BLaER1 treated with 17β-estradiol and CSF1 and Interleukin-3, amounts not matched to agents 10 nM and 100 nM (cell line): ENCODE results near the gene ADGRF1.
"Not testable (repeated sequence)": the region's sequence is repeated elsewhere in the genome, so short reads cannot be mapped to it uniquely, and the experiment has no call there.

Source experiments
- H3K27ac ChIP-seq, 11 experiments: shearing (Covaris generic); formaldehyde crosslinking; 2 replicates each; pipeline ENCODE4 v1.8.1; 2022
- H3K27me3 ChIP-seq, 11 experiments: shearing (Covaris generic); formaldehyde crosslinking; 2 replicates each; pipeline ENCODE4 v1.8.1; 2022
- H3K36me3 ChIP-seq, 11 experiments: shearing (Covaris generic); formaldehyde crosslinking; 2 replicates each; pipeline ENCODE4 v1.8.1; 2022
- H3K4me1 ChIP-seq, 10 experiments: shearing (Covaris generic); formaldehyde crosslinking; 2 replicates each; pipeline ENCODE4 v1.8.1; 2022
- H3K4me2 ChIP-seq, 11 experiments: shearing (Covaris generic); formaldehyde crosslinking; 2 replicates each; pipeline ENCODE4 v1.8.1; 2022
- H3K4me3 ChIP-seq, 10 experiments: shearing (Covaris generic); formaldehyde crosslinking; 2 replicates each; pipeline ENCODE4 v1.8.1; 2022
- H3K9ac ChIP-seq, 11 experiments: shearing (Covaris generic); formaldehyde crosslinking; 2 replicates each; pipeline ENCODE4 v1.8.1; 2022
- H3K9me3 ChIP-seq, 11 experiments: shearing (Covaris generic); formaldehyde crosslinking; replicated peaks in 1 of 11; 2 replicates each; pipeline ENCODE4 v1.8.1; 2022
- H4K20me1 ChIP-seq, 11 experiments: shearing (Covaris generic); formaldehyde crosslinking; 2 replicates each; pipeline ENCODE4 v1.8.1; 2022
- Cebpa-rat ChIP-seq, 11 experiments: shearing (Covaris generic); IDR thresholded peaks; 2 replicates each; pipeline ENCODE4 v1.8.1; 2022

Gene ADGRF1

DNA sequence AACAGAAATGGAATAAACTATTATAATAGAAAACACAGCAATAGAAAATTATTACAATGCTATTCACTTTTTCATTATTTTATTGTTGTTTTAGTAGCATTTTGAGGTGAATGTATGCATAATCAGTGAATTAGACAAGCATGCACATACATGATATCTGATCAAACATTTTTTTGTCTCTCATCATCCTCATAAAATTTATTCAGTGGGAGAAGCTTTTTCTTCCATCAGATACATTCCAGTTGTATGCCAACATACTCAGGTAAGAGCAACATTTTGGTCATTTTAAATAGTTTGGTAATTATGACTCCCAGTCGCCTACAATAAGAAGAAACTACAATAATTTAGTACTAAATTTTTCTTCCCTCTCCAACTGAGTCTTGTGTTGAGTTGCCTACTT lies 44.5 kb downstream of the ADGRF1 start:
- no peak for TF ChIP-seq Cebpa-rat (IDR thresholded peaks at IDR 0.05)
- H3K4me1 ChIP-seq, result no peaks in the 10 kb centered on the region
- H3K4me3 ChIP-seq, result no peak overlapping the region
- no peak overlapping the region for H3K9ac ChIP-seq
- H3K36me3 ChIP-seq, result no peaks in the 10 kb centered on the region
- no peaks in the 10 kb centered on the region for H3K27me3 ChIP-seq
- H4K20me1 ChIP-seq, result no peaks in the 10 kb centered on the region
- H3K27ac ChIP-seq, result no peak overlapping the region
- no peaks in the 10 kb centered on the region for H3K9me3 ChIP-seq
- H3K4me2 ChIP-seq, result no peak overlapping the region

DNA sequence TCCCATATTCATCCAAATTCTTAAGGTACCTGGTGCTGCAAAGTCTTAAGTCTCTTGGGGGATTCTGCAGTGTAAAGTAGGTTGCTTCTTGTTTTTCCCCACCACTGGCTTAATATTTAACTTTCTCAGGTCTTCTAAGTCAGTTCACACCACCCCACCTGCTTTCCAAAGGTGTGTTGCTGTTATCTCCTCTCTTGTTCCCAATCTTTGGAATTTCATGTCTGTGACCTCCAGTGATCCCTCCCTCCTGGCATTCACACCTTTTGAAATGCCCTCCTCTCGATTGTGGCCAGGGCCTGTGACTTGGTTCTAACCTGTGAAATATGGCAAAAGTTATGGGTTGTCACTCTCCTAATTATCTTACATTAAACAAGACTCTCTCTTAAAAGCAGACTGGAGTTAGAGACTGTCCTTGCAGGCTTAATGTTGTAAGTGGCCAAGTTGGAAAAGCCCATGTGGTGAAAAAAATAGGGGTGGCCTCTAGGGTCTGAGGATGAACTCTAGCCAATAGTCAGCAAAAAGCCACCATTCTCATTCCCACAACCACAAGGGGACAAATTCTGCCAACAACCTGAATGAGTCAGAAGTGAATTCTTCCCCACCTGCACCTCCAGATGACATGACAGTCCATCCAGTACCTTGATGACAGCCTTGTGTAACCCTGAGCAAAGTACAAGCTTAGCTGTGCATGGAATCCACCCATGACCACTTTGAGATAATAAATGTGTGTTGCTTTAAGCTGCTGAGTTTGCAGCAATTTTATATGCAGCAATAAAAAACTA lies 45.1 kb downstream of the ADGRF1 start:
- Histone ChIP-seq H3K4me2 (no peak overlapping the region), H3K27me3 (no peaks in the 10 kb centered on the region), H3K36me3 (no peaks in the 10 kb centered on the region), H3K4me1 (no peaks in the 10 kb centered on the region), H3K4me3 (no peak overlapping the region), H3K9ac (no peak overlapping the region), H3K9me3 (no peaks in the 10 kb centered on the region), H4K20me1 (no peaks in the 10 kb centered on the region), H3K27ac (no peak overlapping the region)
- TF ChIP-seq Cebpa-rat (IDR thresholded peaks at IDR 0.05), result no peak

DNA sequence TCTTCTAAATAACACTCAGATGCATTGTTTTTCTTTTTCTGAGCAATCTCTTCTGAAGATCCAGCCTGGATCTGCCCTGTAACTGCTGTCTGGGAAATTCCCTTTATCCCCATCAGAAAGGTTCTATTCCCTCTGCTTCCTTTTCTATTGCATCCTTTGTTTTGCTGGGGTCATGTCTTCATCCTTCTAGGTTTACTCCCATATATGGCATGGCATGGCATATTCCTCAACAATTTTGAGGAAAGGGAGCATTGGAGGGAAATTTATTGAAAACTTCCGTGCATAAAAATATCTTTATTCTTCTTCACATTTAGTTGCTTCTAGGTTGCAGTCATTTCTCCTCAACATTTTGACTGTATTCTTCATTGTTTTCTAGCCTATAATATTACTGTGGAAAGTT lies 47.2 kb downstream of the ADGRF1 start:
- no peaks in the 10 kb centered on the region for H3K27me3 ChIP-seq
- H3K27ac ChIP-seq, result no peak overlapping the region
- H4K20me1 ChIP-seq, result no peaks in the 10 kb centered on the region
- H3K4me1 ChIP-seq, result no peaks in the 10 kb centered on the region
- no peaks in the 10 kb centered on the region for H3K9me3 ChIP-seq
- TF ChIP-seq Cebpa-rat (IDR thresholded peaks at IDR 0.05), result no peak
- H3K4me2 ChIP-seq, result no peak overlapping the region
- no peaks in the 10 kb centered on the region for H3K36me3 ChIP-seq
- no peak overlapping the region for H3K9ac ChIP-seq
- no peak overlapping the region for H3K4me3 ChIP-seq

DNA sequence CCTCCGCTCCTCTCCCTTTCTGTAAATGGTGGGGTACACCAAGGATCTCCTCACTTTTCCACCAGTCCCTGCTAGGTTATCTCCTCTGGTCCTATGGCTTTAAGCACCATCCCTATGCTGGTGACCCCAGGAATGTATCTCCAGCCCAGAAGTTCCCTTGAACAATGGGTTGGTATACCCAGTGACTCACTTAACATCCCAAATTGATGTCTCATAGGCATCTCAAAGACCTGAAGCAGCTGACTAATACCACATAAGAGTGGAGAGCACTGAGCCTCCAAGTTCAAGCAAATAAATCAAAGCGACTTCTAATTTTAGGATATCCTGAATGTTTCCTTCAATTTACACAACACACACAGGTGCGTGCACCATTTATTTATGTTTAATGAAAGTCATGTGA lies 48.3 kb downstream of the ADGRF1 start:
- no peaks in the 10 kb centered on the region for H4K20me1 ChIP-seq
- no peak overlapping the region for H3K9ac ChIP-seq
- H3K9me3 ChIP-seq, result no peaks in the 10 kb centered on the region
- H3K4me3 ChIP-seq, result no peak overlapping the region
- H3K27me3 ChIP-seq, result no peaks in the 10 kb centered on the region
- H3K4me2 ChIP-seq, result no peak overlapping the region
- no peak for TF ChIP-seq Cebpa-rat (IDR thresholded peaks at IDR 0.05)
- no peaks in the 10 kb centered on the region for H3K4me1 ChIP-seq
- H3K36me3 ChIP-seq, result no peaks in the 10 kb centered on the region
- H3K27ac ChIP-seq, result no peak overlapping the region

DNA sequence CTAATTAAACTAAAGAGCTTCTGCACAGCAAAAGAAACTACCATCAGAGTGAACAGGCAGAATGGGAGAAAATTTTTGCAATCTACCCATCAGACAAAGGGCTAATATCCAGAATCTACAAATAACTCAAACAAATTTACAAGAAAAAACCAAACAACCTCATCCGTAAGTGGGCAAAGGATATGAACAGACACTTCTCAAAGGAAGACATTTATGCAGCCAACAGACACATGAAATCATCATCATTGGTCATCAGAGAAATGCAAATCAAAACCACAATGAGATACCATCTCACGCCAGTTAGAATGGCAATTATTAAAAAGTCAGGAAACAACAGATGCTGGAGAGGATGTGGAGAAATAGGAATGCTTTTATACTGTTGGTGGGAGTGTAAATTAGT lies 49.7 kb downstream of the ADGRF1 start:
- H3K27ac ChIP-seq, H3K4me1 ChIP-seq, H3K9ac ChIP-seq, H4K20me1 ChIP-seq, H3K36me3 ChIP-seq, H3K9me3 ChIP-seq, H3K4me2 ChIP-seq, H3K27me3 ChIP-seq, H3K4me3 ChIP-seq: not testable (repeated sequence)

DNA sequence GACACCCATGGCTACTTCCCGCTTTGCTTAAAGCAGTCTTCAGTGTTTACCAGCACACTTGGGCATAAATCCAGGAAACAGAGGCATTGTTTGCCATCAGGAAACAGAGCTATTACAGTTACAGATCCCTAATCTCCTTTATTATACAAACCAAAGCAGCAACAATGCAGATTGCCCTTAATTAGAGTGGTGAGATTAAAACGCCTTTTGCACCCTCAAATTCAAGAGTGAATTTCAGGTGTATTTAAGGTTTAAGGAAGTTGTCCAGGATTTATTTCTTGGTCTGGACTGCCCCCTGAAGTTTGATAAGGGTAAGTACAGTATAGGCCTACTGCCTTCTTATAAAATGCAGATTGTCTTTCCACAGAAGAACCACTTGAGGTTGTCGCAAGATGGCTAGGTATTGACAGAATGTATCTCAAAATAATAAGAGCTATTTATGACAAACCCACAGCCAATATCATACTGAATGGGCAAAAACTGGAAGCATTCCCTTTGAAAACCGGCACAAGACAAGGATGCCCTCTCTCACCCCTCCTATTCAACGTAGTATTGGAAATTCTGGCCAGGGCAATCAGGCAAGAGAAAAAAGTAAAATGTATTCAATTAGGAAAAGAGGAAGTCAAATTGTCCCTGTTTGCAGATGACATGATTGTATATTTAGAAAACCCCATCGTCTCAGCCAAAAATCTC lies 51.2 kb downstream of the ADGRF1 start:
- not testable (repeated sequence) for H3K4me2 ChIP-seq, H3K9me3 ChIP-seq, H3K27ac ChIP-seq, H3K36me3 ChIP-seq, H3K9ac ChIP-seq, H4K20me1 ChIP-seq, H3K27me3 ChIP-seq, H3K4me1 ChIP-seq, H3K4me3 ChIP-seq

DNA sequence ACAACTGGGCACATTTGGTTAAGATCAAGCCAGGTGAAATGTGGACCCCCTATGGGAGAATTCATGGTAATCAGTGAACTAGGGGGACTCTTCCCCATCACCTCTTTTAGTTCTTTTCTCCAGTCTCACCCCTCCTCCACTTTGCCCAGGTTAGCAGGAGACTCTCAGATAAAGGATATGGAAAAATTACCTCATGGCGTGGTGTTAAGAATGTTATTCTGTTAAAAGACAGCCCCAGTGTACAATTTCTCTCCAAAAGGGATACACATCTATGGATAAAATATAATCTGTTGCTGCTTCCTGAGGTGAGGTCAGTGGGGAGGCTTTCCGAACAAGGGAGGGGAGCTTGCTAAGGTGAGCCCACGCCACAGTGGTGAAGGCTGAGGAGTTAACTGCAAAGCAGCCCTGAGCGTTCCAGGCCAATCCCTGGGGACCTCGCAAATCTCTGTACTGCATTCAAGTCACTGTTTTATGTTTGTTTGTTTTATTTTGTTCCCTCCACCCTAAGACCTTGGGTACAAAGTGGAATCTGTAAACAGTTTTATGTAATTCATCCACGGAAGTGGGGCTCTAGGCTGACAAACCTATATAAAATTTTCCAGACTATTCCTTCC lies 52.0 kb downstream of the ADGRF1 start:
- Histone ChIP-seq H3K27me3 (no peaks in the 10 kb centered on the region), H3K36me3 (no peaks in the 10 kb centered on the region), H3K4me3 (no peak overlapping the region), H3K4me2 (no peak overlapping the region), H3K27ac (no peak overlapping the region), H3K9ac (no peak overlapping the region), H3K9me3 (no peaks in the 10 kb centered on the region), H3K4me1 (peaks cover 0 to 5% (median 0%) of the 10 kb centered on the region in 10 experiments; a peak in 2 of 20 replicates), H4K20me1 (no peaks in the 10 kb centered on the region)
- TF ChIP-seq Cebpa-rat (IDR thresholded peaks at IDR 0.05), result no peak

DNA sequence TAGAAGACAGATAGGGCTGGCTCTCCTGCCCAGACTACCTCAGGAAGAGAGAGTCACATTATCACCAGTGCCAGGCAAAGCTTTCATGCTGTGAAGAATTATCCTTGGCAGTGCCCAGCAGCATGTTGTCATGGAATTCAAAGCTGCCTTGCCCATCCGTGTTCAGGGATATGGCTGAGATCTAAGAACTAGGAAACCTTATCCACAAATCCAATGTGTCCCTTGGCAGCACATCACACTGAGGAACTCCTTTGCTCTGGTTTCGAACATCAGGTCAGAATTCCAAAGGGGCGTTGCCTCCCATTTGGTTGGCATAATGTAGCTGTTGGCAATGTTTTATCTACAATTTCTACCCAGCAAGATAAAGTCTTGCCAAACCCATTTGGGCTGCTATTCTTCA lies 52.7 kb downstream of the ADGRF1 start:
- H3K4me2 ChIP-seq, result no peak overlapping the region
- H3K36me3 ChIP-seq, result no peaks in the 10 kb centered on the region
- TF ChIP-seq Cebpa-rat (IDR thresholded peaks at IDR 0.05), result no peak
- H3K9ac ChIP-seq, result no peak overlapping the region
- no peak overlapping the region for H3K4me3 ChIP-seq
- H3K9me3 ChIP-seq, result no peaks in the 10 kb centered on the region
- no peaks in the 10 kb centered on the region for H3K27me3 ChIP-seq
- no peak overlapping the region for H3K27ac ChIP-seq
- no peaks in the 10 kb centered on the region for H4K20me1 ChIP-seq
- peaks cover 0 to 5% (median 0%) of the 10 kb centered on the region in 10 experiments; a peak in 2 of 20 replicates for H3K4me1 ChIP-seq

DNA sequence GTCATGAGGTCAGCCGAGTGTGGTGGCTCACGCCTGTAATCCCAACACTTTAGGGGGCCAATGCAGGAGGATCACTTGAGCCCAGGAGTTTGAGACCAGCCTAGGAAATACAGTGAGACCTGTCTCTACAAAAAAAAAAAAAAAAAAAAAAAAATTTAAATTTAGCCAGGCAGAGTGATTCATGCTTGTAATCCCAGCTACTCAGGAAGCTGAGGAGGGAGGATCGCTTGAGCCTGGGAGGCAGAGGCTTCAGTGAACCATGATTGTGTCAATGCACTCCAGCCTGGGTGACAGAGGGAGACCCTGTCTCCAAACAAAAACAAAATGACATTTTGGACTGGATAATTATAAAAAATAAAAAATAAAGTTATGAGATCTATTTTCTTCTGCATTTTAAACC lies 56.2 kb downstream of the ADGRF1 start:
- Histone ChIP-seq H4K20me1 (no peaks in the 10 kb centered on the region), H3K27ac (no peak overlapping the region), H3K36me3 (no peaks in the 10 kb centered on the region), H3K4me1 (peaks cover 0 to 5% (median 0%) of the 10 kb centered on the region in 10 experiments; a peak in 2 of 20 replicates), H3K27me3 (no peaks in the 10 kb centered on the region), H3K9me3 (no peaks in the 10 kb centered on the region), H3K4me3 (no peak overlapping the region), H3K9ac (no peak overlapping the region), H3K4me2 (no peak overlapping the region)
- no peak for TF ChIP-seq Cebpa-rat (IDR thresholded peaks at IDR 0.05)

DNA sequence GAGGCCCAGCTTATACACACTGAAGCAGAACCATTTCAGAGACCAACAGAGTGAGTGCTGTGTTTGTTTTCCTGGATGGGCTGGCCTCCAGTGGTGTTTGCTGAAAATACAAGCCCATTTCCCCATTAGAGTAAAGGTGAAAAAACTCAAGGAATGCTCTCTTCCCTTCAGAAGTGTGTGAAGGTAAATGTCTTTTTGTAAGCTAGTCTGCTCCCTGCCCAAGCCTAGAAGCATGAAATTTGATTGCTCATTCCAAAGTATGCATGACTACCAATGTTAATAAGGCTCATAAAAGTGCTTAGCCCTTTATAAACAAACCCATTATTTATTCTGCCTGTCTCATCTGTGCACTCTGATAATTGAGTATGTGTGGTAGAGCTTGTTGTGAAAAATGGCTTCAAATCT lies 59.1 kb downstream of the ADGRF1 start:
- no peak overlapping the region for H3K4me2 ChIP-seq
- H3K9ac ChIP-seq, result no peak overlapping the region
- H3K27ac ChIP-seq, result no peak overlapping the region
- no peak overlapping the region for H3K4me3 ChIP-seq
- no peaks in the 10 kb centered on the region for H3K9me3 ChIP-seq
- H3K4me1 ChIP-seq, result peaks cover 0 to 5% (median 0%) of the 10 kb centered on the region in 10 experiments; a peak in 2 of 20 replicates
- H3K36me3 ChIP-seq, result no peaks in the 10 kb centered on the region
- H4K20me1 ChIP-seq, result no peaks in the 10 kb centered on the region
- no peak for TF ChIP-seq Cebpa-rat (IDR thresholded peaks at IDR 0.05)
- H3K27me3 ChIP-seq, result no peaks in the 10 kb centered on the region
